DOHH2 (cell line): ENCODE measurements around the gene LRP4.

ENCODE experiments used
- H3F3A ChIP-seq: fragments of 200-600 bp; sonication (generic), shearing (Covaris generic); 2 replicates; pipeline ENCODE4 v1.6.0; 2016; ENCODE audit warnings: antibody characterized with exemption, mild to moderate bottlenecking; ENCODE audit not compliant: control insufficient read depth, insufficient read depth
- H3K27ac ChIP-seq: fragments of 200-600 bp; sonication (generic); 2 replicates; pipeline ENCODE4 v1.5.1; 2014; ENCODE audit warnings: low read depth, mild to moderate bottlenecking, low read length, moderate library complexity
- H3K27me3 ChIP-seq: fragments of 200-600 bp; sonication (generic); 2 replicates; pipeline ENCODE4 v1.6.1; 2014; ENCODE audit warnings: mild to moderate bottlenecking, low read length, mixed read lengths; ENCODE audit not compliant: control insufficient read depth
- H3K36me3 ChIP-seq: fragments of 200-600 bp; sonication (generic); 2 replicates; pipeline ENCODE4 v1.6.1; 2014; ENCODE audit warnings: mild to moderate bottlenecking, low read length, moderate library complexity, mixed read lengths; ENCODE audit not compliant: control insufficient read depth
- H3K4me1 ChIP-seq: fragments of 200-600 bp; sonication (generic); 2 replicates; pipeline ENCODE4 v1.6.1; 2014; ENCODE audit warnings: mild to moderate bottlenecking, low read length, mixed read lengths; ENCODE audit not compliant: control insufficient read depth
- H3K4me2 ChIP-seq: fragments of 200-600 bp; sonication (generic); 2 replicates; pipeline ENCODE4 v1.6.0; 2014; ENCODE audit warnings: mild to moderate bottlenecking, low read length, moderate library complexity
- H3K4me3 ChIP-seq: fragments of 200-600 bp; sonication (generic); 2 replicates; pipeline ENCODE4 v1.5.1; 2014; ENCODE audit warnings: mild to moderate bottlenecking, low read length, mixed read lengths
- H3K79me2 ChIP-seq: fragments of 200-600 bp; sonication (generic); 2 replicates; pipeline ENCODE4 v1.6.1; 2014; ENCODE audit warnings: mild to moderate bottlenecking, low read length, mixed read lengths; ENCODE audit not compliant: control insufficient read depth
- H3K9me2 ChIP-seq: fragments of 200-600 bp; sonication (generic); replicated peaks from 2 replicates; pipeline ENCODE4 v1.6.1; 2014; ENCODE audit warnings: mild to moderate bottlenecking, low read length, mixed read lengths; ENCODE audit not compliant: control insufficient read depth
- H3K9me3 ChIP-seq: fragments of 200-600 bp; sonication (generic); 2 replicates; pipeline ENCODE4 v1.6.1; 2014; ENCODE audit warnings: antibody characterized with exemption, low read length, mixed read lengths; ENCODE audit not compliant: control insufficient read depth, insufficient read depth
- H4K20me1 ChIP-seq: fragments of 200-600 bp; sonication (generic); 2 replicates; pipeline ENCODE4 v1.6.0; 2014; ENCODE audit warnings: low read depth, mild to moderate bottlenecking, antibody characterized with exemption, low read length, moderate library complexity; ENCODE audit not compliant: control insufficient read depth, insufficient read depth
- EZH2phosphoT487 ChIP-seq: fragments of 200-600 bp; sonication (generic); IDR thresholded peaks from 2 replicates; pipeline ENCODE4 v1.6.1; 2017; ENCODE audit warnings: borderline replicate concordance, mild to moderate bottlenecking, antibody characterized with exemption, low read length, moderate library complexity, mixed read lengths
- TF ChIP-seq, protein P1 (sequence below): fragments of 200-600 bp; sonication (generic); IDR thresholded peaks from one replicate; pipeline ENCODE4 v1.5.1; 2014; ENCODE audit warnings: antibody characterized with exemption, mild to moderate bottlenecking, low read depth, low read length; ENCODE audit not compliant: poor library complexity, severe bottlenecking

The LRP4 gene

DNA sequence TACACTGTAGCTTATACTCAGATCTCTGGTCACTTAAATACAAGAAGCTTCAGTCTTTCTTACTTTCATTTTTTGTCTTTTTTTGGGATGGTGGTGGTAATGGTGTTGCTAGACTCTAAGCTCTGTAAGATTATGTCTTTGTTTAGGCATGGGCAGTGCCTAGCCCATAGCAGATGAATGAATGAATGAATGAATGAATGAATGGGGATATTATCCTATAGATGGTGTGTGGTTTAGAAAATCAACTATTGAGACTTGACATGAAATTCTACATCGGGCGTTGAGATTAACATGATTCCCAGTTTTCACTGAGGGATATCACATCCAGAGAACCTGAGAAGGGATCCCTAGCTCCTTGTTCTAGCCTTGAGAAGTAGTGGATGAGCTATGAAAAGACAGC is 62.5 kb downstream of the LRP4 start:
- Histone ChIP-seq H3K9me3 (no peaks in the 10 kb centered on the region), H4K20me1 (no peaks in the 10 kb centered on the region), H3K9me2 (no peaks in the 10 kb centered on the region), H3K4me1 (peaks cover 3% of the 10 kb centered on the region; the same call in 1 of the 2 replicates), H3K27me3 (no peaks in the 10 kb centered on the region), H3K4me2 (no peak overlapping the region), H3F3A (0 out of 2 replicates have a peak, but pooled peaks cover 2% of the 10 kb centered on the region), H3K36me3 (peaks cover 5% of the 10 kb centered on the region; the same call in 1 of the 2 replicates), H3K4me3 (no peak overlapping the region), H3K79me2 (no peaks in the 10 kb centered on the region), H3K27ac (no peak overlapping the region)
- TF ChIP-seq, protein P1, sequence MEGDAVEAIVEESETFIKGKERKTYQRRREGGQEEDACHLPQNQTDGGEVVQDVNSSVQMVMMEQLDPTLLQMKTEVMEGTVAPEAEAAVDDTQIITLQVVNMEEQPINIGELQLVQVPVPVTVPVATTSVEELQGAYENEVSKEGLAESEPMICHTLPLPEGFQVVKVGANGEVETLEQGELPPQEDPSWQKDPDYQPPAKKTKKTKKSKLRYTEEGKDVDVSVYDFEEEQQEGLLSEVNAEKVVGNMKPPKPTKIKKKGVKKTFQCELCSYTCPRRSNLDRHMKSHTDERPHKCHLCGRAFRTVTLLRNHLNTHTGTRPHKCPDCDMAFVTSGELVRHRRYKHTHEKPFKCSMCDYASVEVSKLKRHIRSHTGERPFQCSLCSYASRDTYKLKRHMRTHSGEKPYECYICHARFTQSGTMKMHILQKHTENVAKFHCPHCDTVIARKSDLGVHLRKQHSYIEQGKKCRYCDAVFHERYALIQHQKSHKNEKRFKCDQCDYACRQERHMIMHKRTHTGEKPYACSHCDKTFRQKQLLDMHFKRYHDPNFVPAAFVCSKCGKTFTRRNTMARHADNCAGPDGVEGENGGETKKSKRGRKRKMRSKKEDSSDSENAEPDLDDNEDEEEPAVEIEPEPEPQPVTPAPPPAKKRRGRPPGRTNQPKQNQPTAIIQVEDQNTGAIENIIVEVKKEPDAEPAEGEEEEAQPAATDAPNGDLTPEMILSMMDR: no peak
- no peak for TF ChIP-seq EZH2phosphoT487

DNA sequence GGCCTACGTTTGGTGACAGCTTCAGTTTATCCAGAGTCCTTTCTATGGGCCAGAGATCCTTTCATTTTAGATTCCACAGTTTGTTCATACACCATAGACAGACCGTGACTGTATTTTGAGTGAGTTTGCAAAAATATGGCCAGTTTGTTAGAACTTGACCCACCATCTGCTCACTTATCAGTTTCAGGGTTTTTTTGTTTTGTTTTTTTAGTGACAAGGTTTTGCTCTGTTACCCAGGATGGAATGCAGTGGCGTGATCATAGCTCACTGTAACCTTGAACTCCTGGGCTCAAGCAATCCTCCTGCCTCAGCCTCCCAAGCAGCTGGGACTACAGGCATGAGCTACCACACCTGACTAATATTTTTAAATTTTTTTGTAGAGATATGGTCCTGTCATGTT is 63.2 kb downstream of the LRP4 start:
- Histone ChIP-seq H3K9me2 (no peaks in the 10 kb centered on the region), H3K9me3 (no peaks in the 10 kb centered on the region), H3K27ac (no peak overlapping the region), H3K4me2 (no peak overlapping the region), H3F3A (0 out of 2 replicates have a peak, but pooled peaks cover 2% of the 10 kb centered on the region), H3K27me3 (no peaks in the 10 kb centered on the region), H3K79me2 (no peaks in the 10 kb centered on the region), H3K4me3 (no peak overlapping the region), H4K20me1 (no peaks in the 10 kb centered on the region), H3K36me3 (peaks cover 5% of the 10 kb centered on the region; the same call in 1 of the 2 replicates), H3K4me1 (peaks cover 3% of the 10 kb centered on the region; the same call in 1 of the 2 replicates)
- TF ChIP-seq, protein P1: no peak
- no peak for TF ChIP-seq EZH2phosphoT487

DNA sequence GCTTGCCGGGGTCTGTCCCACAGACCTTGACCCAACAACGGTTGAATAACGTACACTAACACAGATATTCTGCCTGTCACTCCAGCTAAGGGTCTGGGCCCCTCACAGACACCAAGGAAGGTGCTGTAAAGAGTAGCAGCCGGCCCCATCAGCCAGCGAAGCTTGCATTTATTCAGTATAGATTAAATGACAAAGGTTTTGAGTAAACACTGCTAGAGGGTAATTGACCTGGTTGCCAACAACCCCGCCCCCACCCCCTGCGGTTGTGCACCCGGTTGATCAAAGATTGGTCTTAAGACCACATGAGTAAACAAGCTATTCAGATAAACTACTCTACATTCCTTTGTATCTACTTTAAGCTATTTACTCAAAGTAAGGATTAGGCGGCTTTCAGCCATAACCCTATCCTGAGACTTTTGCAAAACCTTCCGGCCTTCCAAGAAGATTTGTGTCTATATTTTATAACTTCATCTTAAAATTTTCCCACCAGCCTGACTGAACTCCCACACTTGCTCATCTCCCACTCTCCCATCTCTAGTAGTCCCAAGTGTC is 67.4 kb downstream of the LRP4 start:
- Histone ChIP-seq H3K4me1 (peaks cover 12% of the 10 kb centered on the region), H3K27me3 (no peaks in the 10 kb centered on the region), H3F3A (0 out of 2 replicates have a peak, but pooled peaks cover 2% of the 10 kb centered on the region), H3K9me2 (no peaks in the 10 kb centered on the region), H3K36me3 (no peaks in the 10 kb centered on the region), H3K9me3 (no peaks in the 10 kb centered on the region), H3K4me2 (no peak overlapping the region), H3K4me3 (no peak overlapping the region), H3K27ac (no peak overlapping the region), H3K79me2 (peaks cover 2% of the 10 kb centered on the region), H4K20me1 (no peaks in the 10 kb centered on the region)
- TF ChIP-seq EZH2phosphoT487: no peak
- TF ChIP-seq, protein P1: no peak
